GM19351 (cell line): ENCODE measurements around the gene TSPAN5.

Experiments
- ATAC-seq: cut with Tn5 transposase; IDR thresholded peaks from one replicate; pipeline ENCODE4 v1.9.1; 2021; ENCODE audit warnings: mild to moderate bottlenecking, moderate library complexity; ENCODE audit not compliant: unreplicated experiment

The TSPAN5 gene

DNA sequence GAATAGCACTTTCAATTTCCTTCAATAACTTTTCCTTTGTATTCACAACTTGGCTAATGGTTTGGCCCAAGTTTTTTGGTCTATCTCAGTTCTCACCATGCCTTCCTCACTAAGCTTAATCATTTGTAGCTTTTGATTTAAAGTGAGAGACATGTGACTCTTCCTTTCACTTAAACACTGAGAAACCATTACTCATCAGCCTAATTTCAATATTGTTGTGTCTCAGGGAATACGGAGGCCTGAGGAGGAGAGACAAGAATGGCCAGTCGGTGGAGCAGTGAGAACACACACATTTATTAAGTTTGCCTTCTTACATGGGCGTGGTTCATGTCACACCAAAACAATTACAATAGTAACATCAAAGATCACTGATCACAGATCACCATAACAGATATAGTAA lies 56.7 kb downstream of the TSPAN5 start:
- ATAC-seq: peak; percentile 46

GRCh38 chr4:98599617-98600205 lies 58.7 kb downstream of the TSPAN5 start:
- ATAC-seq: no peak

DNA sequence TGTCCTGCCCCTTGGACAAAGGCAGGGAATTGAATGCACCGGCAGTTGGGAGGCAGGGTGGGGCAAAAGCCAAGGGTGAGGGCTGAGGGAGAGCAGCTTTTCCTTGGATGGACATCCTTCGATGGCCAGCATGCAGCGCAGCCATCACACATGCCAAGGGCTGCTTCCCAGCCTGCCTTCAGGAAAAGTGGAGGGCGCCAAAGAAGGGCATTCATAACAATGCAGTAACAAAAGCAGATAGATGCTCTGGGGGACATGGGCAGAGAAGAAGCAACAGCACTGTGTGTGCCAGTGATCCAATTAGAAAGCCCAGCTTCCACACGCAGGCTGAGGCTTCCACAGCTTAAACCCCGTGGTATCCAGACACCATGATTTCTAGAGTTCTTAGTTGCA lies 71.5 kb downstream of the TSPAN5 start:
- no peak for ATAC-seq

DNA sequence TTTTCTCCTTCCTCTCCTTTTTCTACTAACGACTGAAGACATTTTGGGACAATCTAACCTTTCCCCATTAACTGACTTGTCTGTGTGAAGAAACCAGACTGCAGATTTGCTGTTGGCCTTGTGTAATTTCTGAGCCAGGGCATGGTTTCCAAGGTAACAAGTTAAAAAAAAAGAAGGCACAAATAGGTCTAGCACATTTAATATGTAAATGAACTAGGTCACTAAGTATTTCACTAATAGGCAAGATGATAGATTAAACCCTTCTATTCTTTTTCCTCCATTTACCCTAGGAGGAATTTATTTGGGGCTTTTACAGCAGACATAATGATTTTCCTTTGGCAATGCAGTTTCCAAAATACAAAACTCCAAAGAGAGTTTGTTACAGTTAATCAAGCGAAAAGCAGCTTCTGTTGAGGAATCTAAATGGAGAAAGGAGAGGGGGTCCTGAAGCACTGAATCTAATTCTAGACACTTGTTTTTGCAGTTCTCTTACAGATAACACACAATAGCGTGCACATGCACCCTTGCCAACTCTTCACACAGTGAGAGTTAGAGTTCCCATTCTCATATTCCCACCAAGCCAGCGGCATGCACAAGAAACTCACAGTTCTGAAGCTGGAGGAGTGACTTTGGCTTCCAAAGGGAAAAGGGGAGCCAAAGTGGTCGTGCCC lies 72.0 kb downstream of the TSPAN5 start:
- no peak for ATAC-seq

- ATAC-seq: no peak
Observed at GRCh38 chr4:98585596-98585995, 72.8 kb downstream of the TSPAN5 start.

- ATAC-seq: no peak
Observed at GRCh38 chr4:98584265-98584664, 74.1 kb downstream of the TSPAN5 start.

DNA sequence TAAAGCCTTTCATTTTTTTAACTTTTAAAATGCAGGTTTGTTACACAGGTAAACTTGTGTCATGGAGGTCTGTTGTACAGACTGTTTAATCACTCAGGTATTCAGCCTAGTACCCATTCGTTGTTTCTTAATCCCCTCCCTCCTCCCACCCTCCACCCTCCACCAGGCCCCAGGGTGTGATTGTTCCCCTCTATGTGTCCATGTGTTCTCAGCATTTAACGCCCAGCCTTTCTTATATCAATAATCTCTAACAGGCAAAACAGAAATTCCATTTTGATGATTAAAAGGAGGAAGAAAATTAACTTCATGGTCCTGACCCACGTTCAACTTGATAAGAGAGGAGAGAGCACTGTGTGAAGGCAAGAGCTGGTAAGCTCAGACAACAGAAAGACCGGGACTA lies 75.1 kb downstream of the TSPAN5 start:
- ATAC-seq: no peak

- no peak for ATAC-seq
Observed at GRCh38 chr4:98581126-98581525, 77.3 kb downstream of the TSPAN5 start.

GRCh38 chr4:98577956-98578355 lies 80.5 kb downstream of the TSPAN5 start:
- no peak for ATAC-seq

DNA sequence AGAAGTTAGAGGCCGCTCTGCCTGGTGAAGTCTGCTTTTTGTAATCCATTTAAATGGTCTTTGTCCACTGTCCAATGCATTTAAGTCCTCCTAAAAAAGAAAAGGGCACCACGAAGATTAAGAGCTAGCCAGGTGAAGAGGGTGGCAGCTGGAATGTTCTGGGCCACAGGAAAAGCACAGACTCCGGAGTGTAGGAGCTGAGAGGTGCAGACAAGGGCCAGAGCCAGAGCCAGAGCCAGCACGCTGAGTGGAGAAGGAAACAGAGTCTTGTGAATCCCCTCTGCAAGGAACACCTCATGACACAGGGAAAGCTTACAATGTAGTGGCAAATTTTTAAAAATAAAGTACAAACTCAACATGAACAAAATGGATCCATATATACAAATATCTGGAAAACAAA lies 83.6 kb downstream of the TSPAN5 start:
- no peak for ATAC-seq

GRCh38 chr4:98573791-98574190 lies 84.6 kb downstream of the TSPAN5 start:
- no peak for ATAC-seq

DNA sequence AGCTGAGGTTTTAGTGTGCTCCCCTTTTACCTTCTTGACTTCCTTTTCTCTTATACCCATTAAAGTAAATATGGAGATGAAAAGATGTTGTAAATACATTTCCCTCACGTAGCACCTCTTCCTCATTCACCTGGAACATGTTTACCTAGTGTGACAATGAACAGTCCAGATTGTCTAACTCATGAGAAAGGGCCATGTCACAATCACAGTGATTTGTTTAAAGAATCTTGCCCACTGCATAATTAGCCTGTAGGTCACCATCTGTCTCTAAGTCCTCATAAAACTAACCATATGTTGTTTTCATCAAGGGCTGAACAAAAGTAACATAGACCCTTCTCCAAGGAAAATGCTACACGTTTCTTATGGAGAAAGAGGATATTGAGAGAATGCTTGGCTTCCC lies 85.7 kb downstream of the TSPAN5 start:
- ATAC-seq: no peak

- no peak for ATAC-seq
Observed at GRCh38 chr4:98571161-98571786, 87.1 kb downstream of the TSPAN5 start.

- no peak for ATAC-seq
Observed at GRCh38 chr4:98570151-98570797, 88.1 kb downstream of the TSPAN5 start.

- no peak for ATAC-seq
Observed at GRCh38 chr4:98568941-98569663, 89.3 kb downstream of the TSPAN5 start.

DNA sequence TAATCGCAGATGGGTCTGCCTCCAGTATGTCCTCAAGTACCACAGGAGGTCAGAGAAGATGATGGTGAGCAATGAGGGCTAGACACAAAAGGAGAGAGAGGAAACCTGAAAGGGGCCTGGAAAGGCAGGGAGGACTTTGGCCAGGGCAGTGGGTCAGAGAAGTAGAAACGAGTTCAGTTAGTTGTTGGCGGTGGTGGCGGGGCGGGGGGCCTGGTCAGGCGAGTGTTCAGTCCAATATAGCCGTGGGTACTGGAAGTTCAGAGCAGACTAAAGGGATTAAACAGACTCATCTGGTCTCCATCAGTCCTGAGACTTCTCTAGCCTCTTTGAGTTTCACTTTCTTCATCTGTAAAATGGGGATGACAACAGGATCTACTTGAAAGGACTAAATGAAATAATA lies 90.8 kb downstream of the TSPAN5 start:
- no peak for ATAC-seq

GRCh38 chr4:98566361-98567008 lies 91.9 kb downstream of the TSPAN5 start:
- no peak for ATAC-seq

GRCh38 chr4:98565681-98566301 lies 92.6 kb downstream of the TSPAN5 start:
- ATAC-seq: no peak

- ATAC-seq: no peak
Observed at GRCh38 chr4:98564852-98565251, 93.6 kb downstream of the TSPAN5 start.

- ATAC-seq: no peak
Observed at GRCh38 chr4:98560321-98560720, 98.1 kb downstream of the TSPAN5 start.
